ENCODE measurements around the gene APBA2. TPM values are rescaled to one million over a fixed set of nuclear protein-coding genes. Genes with fewer than 3 reads are reported as not detected.
A peak's percentile ranks its signal among the peaks of the same experiment; 100 is the strongest.

Gene APBA2
- total RNA-seq, 1 donor from 2014 or later, result 3.8 TPM

DNA sequence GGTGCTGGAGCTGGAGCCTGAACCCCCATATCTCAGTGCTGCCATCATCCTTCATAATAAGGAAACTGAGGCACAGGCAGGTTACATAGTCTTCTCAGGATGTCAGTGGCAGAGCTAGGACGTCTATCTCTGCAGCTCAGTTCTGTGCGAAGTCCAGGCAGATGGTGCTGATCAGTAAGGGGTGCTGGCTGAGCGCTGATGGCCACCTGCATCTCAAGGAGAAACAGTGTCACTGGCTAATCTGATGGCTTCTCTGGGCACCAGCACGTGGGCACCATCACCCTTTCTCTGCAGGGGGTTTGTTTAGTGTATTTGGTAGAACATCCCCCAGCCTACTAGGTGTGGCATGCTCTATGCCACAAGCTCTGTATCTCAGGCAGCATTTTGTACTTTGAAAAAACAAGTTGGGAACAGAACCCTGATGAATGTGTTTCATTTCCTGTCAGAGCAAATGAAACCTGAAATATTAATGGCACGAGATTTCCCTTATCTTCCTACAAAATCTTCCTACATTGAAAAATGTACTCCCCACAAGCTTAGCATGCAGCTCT, 35.1 kb downstream of the APBA2 start:
- intact Hi-C loops (cut with DNase I), result no loop called here
- TF ChIP-seq, protein P1, sequence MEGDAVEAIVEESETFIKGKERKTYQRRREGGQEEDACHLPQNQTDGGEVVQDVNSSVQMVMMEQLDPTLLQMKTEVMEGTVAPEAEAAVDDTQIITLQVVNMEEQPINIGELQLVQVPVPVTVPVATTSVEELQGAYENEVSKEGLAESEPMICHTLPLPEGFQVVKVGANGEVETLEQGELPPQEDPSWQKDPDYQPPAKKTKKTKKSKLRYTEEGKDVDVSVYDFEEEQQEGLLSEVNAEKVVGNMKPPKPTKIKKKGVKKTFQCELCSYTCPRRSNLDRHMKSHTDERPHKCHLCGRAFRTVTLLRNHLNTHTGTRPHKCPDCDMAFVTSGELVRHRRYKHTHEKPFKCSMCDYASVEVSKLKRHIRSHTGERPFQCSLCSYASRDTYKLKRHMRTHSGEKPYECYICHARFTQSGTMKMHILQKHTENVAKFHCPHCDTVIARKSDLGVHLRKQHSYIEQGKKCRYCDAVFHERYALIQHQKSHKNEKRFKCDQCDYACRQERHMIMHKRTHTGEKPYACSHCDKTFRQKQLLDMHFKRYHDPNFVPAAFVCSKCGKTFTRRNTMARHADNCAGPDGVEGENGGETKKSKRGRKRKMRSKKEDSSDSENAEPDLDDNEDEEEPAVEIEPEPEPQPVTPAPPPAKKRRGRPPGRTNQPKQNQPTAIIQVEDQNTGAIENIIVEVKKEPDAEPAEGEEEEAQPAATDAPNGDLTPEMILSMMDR (IDR thresholded peaks at IDR 0.05), result no peak
- no peak overlapping the region for H3K27ac ChIP-seq
- H3K27me3 ChIP-seq (ENCODE audit: low read depth), result no peaks in the 10 kb centered on the region
- H3K4me3 ChIP-seq, result no peak overlapping the region
- no peaks in the 10 kb centered on the region for H3K4me1 ChIP-seq
- H3K36me3 ChIP-seq, result no peaks in the 10 kb centered on the region
- no peak for ATAC-seq
- no peaks in the 10 kb centered on the region for H3K9me3 ChIP-seq
- peak; percentile 20 for DNase-seq

DNA sequence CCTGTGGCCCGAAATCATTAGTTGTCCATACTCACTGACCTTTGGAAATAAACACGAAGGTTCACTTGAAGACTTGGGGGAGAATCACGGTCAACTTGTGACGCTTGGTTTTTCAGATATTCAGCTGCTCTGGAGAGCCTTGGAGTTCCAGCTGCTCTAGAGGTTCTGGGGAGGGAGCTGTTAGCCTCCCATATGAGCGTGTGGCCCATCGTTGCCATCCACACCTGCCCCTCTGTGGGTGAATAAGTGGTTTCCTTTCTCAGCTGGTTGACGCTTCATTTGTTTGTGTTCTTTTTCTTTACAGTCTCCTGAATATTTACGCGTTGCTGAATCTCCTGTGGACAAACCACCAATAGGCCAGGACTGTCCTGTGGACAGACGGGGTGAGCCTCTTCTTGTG, 35.6 kb downstream of the APBA2 start:
- intact Hi-C loops (cut with DNase I), result no loop called here
- TF ChIP-seq, protein P1 (IDR thresholded peaks at IDR 0.05), result no peak
- H3K4me3 ChIP-seq, result no peak overlapping the region
- H3K27me3 ChIP-seq (ENCODE audit: low read depth), result no peaks in the 10 kb centered on the region
- no peak for DNase-seq
- no peak for ATAC-seq
- no peak overlapping the region for H3K27ac ChIP-seq
- no peaks in the 10 kb centered on the region for H3K36me3 ChIP-seq
- H3K9me3 ChIP-seq, result no peaks in the 10 kb centered on the region
- H3K4me1 ChIP-seq, result no peaks in the 10 kb centered on the region

DNA sequence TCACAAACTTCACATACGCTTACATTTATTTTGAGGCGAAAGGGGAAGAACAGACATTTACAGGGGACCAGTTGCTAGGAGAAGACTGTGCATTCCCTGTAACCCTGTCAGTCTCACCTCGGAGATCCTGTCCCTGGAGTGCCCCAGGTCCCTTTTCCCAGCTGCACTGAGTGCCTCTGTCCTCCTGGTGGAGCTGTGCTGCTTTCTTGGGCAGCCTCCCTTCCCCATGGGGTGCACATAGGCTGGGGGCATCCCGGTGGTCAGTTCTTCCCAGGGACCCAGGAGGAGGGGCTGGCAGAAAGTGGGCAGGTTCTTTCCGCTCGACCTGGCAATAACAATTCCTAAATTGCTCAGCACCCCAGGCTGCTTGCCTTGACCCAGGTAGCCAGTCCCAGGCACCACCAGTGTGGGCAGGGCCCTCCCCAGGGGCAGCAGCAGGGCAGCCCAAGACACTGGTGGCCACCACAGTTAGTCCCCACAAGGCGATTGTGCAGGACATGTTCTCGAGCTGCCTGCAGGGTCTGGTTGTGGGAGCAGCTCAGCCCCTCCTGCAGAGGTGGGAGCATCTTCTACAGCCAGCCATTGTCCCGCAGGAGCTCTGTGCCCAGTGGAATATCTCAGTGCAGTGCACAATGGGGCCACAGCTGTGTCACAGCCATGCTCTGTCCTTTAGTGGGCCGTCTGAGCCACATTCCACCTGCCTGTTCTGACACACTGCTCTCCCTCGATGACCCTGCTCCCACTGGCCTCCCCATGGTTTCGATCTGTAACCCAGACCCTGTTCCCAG, 36.3 kb downstream of the APBA2 start:
- Histone ChIP-seq H3K27me3 (ENCODE audit: low read depth) (no peaks in the 10 kb centered on the region), H3K9me3 (no peaks in the 10 kb centered on the region), H3K4me1 (no peaks in the 10 kb centered on the region), H3K27ac (no peak overlapping the region), H3K36me3 (no peaks in the 10 kb centered on the region), H3K4me3 (no peak overlapping the region)
- ATAC-seq, result no peak
- intact Hi-C loops (cut with DNase I), result no loop called here
- DNase-seq, result no peak
- TF ChIP-seq, protein P1 (IDR thresholded peaks at IDR 0.05), result no peak

DNA sequence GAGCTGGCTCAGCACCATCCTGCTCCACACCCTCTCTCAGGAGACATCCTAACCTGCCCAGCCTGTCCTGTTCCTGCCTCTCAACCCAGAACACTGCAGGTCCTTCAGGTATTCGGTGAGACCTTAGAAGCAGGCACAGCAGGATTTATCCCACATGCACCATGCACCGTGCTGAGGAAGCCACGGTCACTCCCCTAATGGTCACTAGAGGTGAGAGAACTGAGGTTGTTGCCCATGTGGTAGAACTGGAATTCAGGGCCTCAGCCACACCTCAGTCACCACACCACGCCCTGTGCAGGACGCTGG, 36.9 kb downstream of the APBA2 start:
- intact Hi-C loops (cut with DNase I), result no loop called here
- H3K36me3 ChIP-seq, result no peaks in the 10 kb centered on the region
- ATAC-seq (peak in 1 of 2 donors; percentile 7), DNase-seq (no peak)
- no peaks in the 10 kb centered on the region for H3K9me3 ChIP-seq
- H3K4me1 ChIP-seq, result no peaks in the 10 kb centered on the region
- no peak overlapping the region for H3K27ac ChIP-seq
- H3K27me3 ChIP-seq (ENCODE audit: low read depth), result peaks cover 4% of the 10 kb centered on the region
- TF ChIP-seq, protein P1 (IDR thresholded peaks at IDR 0.05), result no peak
- no peak overlapping the region for H3K4me3 ChIP-seq

DNA sequence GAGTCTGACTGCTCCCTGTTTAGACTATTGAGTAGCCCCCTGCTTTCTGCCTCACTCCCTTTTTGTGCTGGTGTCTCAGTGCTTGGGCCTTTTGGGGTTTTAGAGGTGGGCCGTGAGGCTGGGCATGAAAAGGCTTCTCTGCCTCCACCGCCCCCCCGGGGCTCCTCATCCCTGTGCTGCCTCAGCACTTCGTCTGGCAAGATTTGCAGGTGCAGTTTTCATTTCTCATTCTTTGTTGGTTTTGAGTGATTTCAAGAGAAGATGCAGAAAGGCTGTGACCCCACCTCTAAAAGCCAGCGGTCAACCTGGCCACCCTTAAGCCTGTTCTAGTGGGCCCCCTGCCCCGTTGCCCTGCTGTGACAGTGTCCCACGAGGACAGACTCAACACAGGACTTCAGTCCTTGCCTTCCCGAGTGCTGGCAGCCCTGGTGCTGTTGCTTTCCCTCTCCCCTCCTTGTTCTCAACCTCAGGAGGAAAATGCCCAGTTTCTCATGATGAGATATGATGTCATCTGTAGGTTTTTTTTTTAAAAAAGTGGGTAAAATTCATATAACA, 38.0 kb downstream of the APBA2 start:
- intact Hi-C loops (cut with DNase I), result no loop called here
- Histone ChIP-seq H3K36me3 (no peaks in the 10 kb centered on the region), H3K9me3 (no peaks in the 10 kb centered on the region), H3K27ac (no peak overlapping the region), H3K27me3 (ENCODE audit: low read depth) (peaks cover 4% of the 10 kb centered on the region), H3K4me1 (no peaks in the 10 kb centered on the region), H3K4me3 (no peak overlapping the region)
- DNase-seq, result peak; percentile 26
- TF ChIP-seq, protein P1 (IDR thresholded peaks at IDR 0.05), result no peak
- ATAC-seq, result no peak

Measured in lower lobe of right lung (tissue), 2 donors.